ENCODE results near the gene ECHDC3. TPM values are rescaled to one million over a fixed set of nuclear protein-coding genes. Genes with fewer than 3 reads are reported as not detected.

The ECHDC3 gene
- total and polyA plus RNA-seq, 10 of the 15 experiments (the other 5 are each of a cell fraction or from before 2014, with no cell fraction given) = 0.16 to 10.0 (median 6.0) TPM

DNA sequence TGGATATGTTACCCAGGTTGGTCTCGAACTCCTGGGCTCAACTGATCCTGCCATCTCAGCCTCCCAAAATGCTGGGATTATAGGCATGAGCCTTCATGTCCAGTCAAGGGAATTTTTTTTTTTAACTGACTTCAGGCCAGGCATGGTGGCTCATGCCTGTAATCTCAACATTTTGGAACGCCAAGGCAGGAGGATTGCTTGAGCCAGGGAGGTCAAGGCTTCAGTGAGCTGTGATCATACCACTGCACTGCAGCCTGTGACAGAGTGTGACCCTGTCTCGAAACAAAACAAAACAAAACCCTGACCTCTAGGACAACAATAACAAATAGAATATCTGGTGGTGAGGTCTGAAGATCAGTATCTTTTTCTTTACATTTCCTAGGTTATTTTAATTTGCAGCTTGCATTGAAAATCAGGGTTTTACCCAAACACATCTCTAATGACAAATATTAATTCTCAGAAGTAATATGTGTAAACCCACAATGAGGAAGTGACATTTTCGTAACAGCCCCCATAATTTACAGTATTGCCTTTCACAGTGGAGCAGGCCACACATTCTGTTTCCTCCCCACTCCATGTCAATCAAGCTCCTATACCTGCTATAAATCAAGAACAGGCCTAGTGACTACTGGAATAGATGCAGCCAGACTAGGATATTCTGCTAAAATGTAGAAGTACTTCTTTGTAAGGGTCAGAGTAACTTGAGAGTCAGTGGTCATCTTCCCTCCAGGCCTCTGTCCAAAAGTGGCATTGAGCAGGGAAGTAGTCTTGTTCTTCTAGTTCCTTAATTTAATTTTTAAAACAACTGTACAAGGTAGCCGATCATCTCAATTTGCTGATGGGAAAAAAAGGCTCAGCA, 43.3 kb upstream of the ECHDC3 start:
- H3K4me3 ChIP-seq = no peak overlapping the region
- intact Hi-C loops (cut with micrococcal nuclease; ENCODE audit: unreplicated experiment) (loop anchor here (1.0 to 5.0 kb wide), 6 partner anchors 14 to 182 kb away; no protein-coding TSS in a partner anchor), in situ Hi-C loops (cut with MboI) (no loop called here)
- ChIA-PET RAD21 (ENCODE audit: unreplicated experiment) (interaction anchor here (0.9 to 2.4 kb wide), 18 partner anchors 11 to 350 kb away, joined by 3 to 31 read pairs (median 5); no protein-coding TSS in a partner anchor), SMC1A (ENCODE audit: uncharacterized antibody, unreplicated experiment) (interaction anchor here (0.6 to 2.1 kb wide), 17 partner anchors 11 to 185 kb away, joined by 3 to 23 read pairs (median 5); no protein-coding TSS in a partner anchor), CTCF (interaction anchor here (0.6 to 3.1 kb wide), 18 partner anchors 11 to 184 kb away, joined by 3 to 17 read pairs (median 5); no protein-coding TSS in a partner anchor), POLR2A (interaction anchor here (0.5 to 1.7 kb wide), 6 partner anchors 13 to 145 kb away, joined by 3 to 6 read pairs (median 4); partner anchors contain the start of gene USP6NL)
- H3K36me3 ChIP-seq (ENCODE audit: control insufficient read depth in 2 of 2, insufficient read depth in 2 of 2, low read length in 1 of 2) = no peaks in the 10 kb centered on the region
- no peaks in the 10 kb centered on the region for H4K20me1 ChIP-seq (ENCODE audit: control insufficient read depth, insufficient read depth)
- H3K79me2 ChIP-seq (ENCODE audit: control insufficient read depth, insufficient read depth, low read length) = no peaks in the 10 kb centered on the region
- peak; percentile 77 for DNase-seq (ENCODE audit: low read depth, low spot score)
- H3K27me3 ChIP-seq (replicated peaks in 1 of 2; ENCODE audit: control insufficient read depth in 2 of 2, insufficient read depth in 2 of 2, low read length in 1 of 2) = no peaks in the 10 kb centered on the region
- WGBS (ENCODE audit: insufficient coverage, insufficient replicate concordance, low lambda C conversion rate, missing lambda C conversion rate) = 45% methylated on average over 5 of the region's 5 CpGs
- peaks cover 28% of the 10 kb centered on the region for H3K4me1 ChIP-seq (ENCODE audit: control insufficient read depth, insufficient read depth, low read length)
- H2AFZ ChIP-seq (ENCODE audit: control insufficient read depth, low read depth, low read length) = no peak overlapping the region; the same call in 1 of the 2 replicates
- H3K9me3 ChIP-seq (replicated peaks; ENCODE audit: control insufficient read depth, insufficient read depth, low read length) = no peaks in the 10 kb centered on the region; the same call in 2 of the 3 replicates
- peak; percentile 72 for FAIRE-seq
- H3K4me2 ChIP-seq (ENCODE audit: control insufficient read depth, insufficient read depth) = peak overlapping the region; percentile 70
- peak overlapping the region; percentile 59 for H3K9ac ChIP-seq (ENCODE audit: control insufficient read depth, insufficient read depth, low read length)
- ATAC-seq = peak; percentile 83
- H3K27ac ChIP-seq (ENCODE audit: control insufficient read depth, insufficient read depth) = peak overlapping the region; percentile 86
- BruUV-seq (replicated peaks) = no TSS peak
- TF ChIP-seq, protein P1, sequence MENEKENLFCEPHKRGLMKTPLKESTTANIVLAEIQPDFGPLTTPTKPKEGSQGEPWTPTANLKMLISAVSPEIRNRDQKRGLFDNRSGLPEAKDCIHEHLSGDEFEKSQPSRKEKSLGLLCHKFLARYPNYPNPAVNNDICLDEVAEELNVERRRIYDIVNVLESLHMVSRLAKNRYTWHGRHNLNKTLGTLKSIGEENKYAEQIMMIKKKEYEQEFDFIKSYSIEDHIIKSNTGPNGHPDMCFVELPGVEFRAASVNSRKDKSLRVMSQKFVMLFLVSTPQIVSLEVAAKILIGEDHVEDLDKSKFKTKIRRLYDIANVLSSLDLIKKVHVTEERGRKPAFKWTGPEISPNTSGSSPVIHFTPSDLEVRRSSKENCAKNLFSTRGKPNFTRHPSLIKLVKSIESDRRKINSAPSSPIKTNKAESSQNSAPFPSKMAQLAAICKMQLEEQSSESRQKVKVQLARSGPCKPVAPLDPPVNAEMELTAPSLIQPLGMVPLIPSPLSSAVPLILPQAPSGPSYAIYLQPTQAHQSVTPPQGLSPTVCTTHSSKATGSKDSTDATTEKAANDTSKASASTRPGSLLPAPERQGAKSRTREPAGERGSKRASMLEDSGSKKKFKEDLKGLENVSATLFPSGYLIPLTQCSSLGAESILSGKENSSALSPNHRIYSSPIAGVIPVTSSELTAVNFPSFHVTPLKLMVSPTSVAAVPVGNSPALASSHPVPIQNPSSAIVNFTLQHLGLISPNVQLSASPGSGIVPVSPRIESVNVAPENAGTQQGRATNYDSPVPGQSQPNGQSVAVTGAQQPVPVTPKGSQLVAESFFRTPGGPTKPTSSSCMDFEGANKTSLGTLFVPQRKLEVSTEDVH (IDR thresholded peaks at IDR 0.05; ENCODE audit: low read depth, partially characterized antibody) = no peak
- TF ChIP-seq CBX3 (IDR thresholded peaks at IDR 0.05; ENCODE audit: borderline replicate concordance, low read depth) (no peak), CHD4 (IDR thresholded peaks at IDR 0.05) (no peak), CREM (IDR thresholded peaks at IDR 0.05; ENCODE audit: low read depth) (0 out of 2 replicates have a peak, but pooled peaks have one; percentile 34), RBBP5 (conservative IDR thresholded peaks at IDR 0.05) (no peak), YY1 (IDR thresholded peaks at IDR 0.05; ENCODE audit: low read depth, low read length) (no peak)
- TF ChIP-seq, protein P2, sequence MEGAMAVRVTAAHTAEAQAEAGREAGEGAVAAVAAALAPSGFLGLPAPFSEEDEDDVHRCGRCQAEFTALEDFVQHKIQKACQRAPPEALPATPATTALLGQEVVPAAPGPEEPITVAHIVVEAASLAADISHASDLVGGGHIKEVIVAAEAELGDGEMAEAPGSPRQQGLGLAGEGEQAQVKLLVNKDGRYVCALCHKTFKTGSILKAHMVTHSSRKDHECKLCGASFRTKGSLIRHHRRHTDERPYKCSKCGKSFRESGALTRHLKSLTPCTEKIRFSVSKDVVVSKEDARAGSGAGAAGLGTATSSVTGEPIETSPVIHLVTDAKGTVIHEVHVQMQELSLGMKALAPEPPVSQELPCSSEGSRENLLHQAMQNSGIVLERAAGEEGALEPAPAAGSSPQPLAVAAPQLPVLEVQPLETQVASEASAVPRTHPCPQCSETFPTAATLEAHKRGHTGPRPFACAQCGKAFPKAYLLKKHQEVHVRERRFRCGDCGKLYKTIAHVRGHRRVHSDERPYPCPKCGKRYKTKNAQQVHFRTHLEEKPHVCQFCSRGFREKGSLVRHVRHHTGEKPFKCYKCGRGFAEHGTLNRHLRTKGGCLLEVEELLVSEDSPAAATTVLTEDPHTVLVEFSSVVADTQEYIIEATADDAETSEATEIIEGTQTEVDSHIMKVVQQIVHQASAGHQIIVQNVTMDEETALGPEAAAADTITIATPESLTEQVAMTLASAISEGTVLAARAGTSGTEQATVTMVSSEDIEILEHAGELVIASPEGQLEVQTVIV (IDR thresholded peaks at IDR 0.05; ENCODE audit: borderline replicate concordance, partially characterized antibody) = no peak
- TF ChIP-seq, protein P3, sequence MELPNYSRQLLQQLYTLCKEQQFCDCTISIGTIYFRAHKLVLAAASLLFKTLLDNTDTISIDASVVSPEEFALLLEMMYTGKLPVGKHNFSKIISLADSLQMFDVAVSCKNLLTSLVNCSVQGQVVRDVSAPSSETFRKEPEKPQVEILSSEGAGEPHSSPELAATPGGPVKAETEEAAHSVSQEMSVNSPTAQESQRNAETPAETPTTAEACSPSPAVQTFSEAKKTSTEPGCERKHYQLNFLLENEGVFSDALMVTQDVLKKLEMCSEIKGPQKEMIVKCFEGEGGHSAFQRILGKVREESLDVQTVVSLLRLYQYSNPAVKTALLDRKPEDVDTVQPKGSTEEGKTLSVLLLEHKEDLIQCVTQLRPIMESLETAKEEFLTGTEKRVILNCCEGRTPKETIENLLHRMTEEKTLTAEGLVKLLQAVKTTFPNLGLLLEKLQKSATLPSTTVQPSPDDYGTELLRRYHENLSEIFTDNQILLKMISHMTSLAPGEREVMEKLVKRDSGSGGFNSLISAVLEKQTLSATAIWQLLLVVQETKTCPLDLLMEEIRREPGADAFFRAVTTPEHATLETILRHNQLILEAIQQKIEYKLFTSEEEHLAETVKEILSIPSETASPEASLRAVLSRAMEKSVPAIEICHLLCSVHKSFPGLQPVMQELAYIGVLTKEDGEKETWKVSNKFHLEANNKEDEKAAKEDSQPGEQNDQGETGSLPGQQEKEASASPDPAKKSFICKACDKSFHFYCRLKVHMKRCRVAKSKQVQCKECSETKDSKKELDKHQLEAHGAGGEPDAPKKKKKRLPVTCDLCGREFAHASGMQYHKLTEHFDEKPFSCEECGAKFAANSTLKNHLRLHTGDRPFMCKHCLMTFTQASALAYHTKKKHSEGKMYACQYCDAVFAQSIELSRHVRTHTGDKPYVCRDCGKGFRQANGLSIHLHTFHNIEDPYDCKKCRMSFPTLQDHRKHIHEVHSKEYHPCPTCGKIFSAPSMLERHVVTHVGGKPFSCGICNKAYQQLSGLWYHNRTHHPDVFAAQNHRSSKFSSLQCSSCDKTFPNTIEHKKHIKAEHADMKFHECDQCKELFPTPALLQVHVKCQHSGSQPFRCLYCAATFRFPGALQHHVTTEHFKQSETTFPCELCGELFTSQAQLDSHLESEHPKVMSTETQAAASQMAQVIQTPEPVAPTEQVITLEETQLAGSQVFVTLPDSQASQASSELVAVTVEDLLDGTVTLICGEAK (IDR thresholded peaks at IDR 0.05; ENCODE audit: borderline replicate concordance) = no peak
